ENCODE measurements around the gene ANKK1.

ANKK1 gene

DNA sequence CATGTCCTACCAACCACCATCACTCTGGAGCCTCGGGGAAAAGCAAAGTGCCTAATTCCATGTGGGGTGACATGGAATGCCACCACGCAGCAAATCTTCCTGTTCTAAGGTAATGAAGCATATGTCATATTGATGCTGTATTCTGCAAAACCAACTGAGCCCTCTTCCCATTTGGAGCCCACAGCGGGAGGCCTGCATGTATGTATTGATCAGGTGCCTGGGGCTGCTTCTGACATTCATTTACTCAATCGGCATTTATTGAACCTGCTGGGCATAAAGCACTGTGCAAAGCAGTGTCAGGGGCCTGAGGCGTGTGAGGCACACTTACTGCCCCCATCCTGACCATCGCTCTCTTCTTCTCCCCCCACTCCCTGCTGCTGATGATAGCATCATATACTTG lies 39.1 kb downstream of the ANKK1 start:
- ATAC-seq (replicated peaks; ENCODE audit: extremely low read depth, poor library complexity, severe bottlenecking) (no peak), DNase-seq (ENCODE audit: low spot score in 2 of 2) (no peak)
- Mint-ChIP-seq H3K36me3 (ENCODE audit: insufficient read depth) (no peaks in the 10 kb centered on the region), H3K4me3 (no peak overlapping the region), H3K4me1 (no peaks in the 10 kb centered on the region), H3K27ac (ENCODE audit: low read depth) (no peak overlapping the region), H3K9me3 (no peaks in the 10 kb centered on the region), H3K27me3 (no peaks in the 10 kb centered on the region)

DNA sequence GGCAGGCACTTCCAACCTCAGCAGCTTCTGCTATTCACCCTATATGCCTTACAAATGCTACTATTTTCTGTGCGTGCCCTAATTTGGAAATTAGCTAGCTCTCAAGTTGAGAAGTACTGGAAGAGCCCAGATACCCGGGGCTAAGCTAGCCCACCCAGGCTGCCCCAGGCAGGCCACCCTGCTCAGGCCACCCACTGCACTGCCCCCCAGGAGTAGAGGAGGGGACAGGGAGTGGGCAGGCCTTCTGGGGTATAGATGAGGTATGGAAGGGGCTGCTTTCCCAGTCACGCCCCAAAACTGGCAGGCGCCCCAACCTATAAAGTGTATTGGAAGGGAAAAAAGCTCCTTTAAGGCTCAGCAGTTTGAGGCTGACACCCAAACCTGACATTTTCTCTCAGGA lies 44.2 kb downstream of the ANKK1 start:
- H3K9me3 Mint-ChIP-seq = no peaks in the 10 kb centered on the region
- no peak overlapping the region for H3K4me3 Mint-ChIP-seq
- peaks cover 23% of the 10 kb centered on the region for H3K27me3 Mint-ChIP-seq
- no peaks in the 10 kb centered on the region for H3K4me1 Mint-ChIP-seq
- DNase-seq (ENCODE audit: low spot score in 2 of 2) (no peak), ATAC-seq (replicated peaks; ENCODE audit: extremely low read depth, poor library complexity, severe bottlenecking) (no peak)
- H3K36me3 Mint-ChIP-seq (ENCODE audit: insufficient read depth) = no peaks in the 10 kb centered on the region
- no peak overlapping the region for H3K27ac Mint-ChIP-seq (ENCODE audit: low read depth)

DNA sequence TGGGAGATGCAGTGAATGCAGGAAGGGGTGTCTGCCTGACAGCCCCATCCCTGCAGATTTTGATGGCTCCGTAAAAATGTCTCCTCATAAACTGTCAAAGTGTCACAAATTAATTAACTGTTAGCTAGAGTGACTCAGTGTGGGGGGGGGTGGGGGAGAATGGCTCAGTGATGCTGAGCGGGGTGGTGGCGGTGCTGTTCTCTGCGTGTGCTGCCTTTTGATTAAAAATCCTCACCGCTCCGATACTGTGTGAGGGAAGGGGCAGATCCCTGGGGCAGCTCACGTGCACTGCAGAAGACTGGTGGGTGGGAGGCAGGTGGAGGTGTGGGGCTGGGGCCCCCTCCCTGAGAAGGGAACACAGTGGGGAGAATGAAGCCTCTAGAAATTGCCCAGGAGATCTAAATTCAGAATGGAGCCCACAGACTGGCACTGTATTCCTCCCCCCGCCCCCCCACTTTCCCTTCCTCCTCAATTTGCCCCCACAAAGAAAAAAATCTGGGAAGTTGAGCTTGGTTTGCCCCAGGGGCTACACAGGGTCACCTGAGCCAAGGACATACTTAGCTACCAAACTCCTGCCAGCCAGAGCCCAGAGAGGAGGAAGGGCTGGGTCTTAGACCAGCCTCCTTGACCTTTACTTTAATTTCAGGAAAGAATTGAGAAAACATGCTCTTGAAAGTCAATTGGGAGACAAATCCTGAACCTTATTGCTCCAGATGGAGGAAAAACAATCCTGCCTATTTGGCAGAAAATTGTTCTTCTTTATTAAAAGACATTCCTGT lies 47.8 kb downstream of the ANKK1 start:
- Mint-ChIP-seq H3K27me3 (peaks cover 23% of the 10 kb centered on the region), H3K9me3 (no peaks in the 10 kb centered on the region), H3K36me3 (ENCODE audit: insufficient read depth) (no peaks in the 10 kb centered on the region), H3K4me3 (no peak overlapping the region), H3K4me1 (no peaks in the 10 kb centered on the region), H3K27ac (ENCODE audit: low read depth) (no peak overlapping the region)
- DNase-seq (ENCODE audit: low spot score in 2 of 2) (no peak), ATAC-seq (replicated peaks; ENCODE audit: extremely low read depth, poor library complexity, severe bottlenecking) (no peak)

DNA sequence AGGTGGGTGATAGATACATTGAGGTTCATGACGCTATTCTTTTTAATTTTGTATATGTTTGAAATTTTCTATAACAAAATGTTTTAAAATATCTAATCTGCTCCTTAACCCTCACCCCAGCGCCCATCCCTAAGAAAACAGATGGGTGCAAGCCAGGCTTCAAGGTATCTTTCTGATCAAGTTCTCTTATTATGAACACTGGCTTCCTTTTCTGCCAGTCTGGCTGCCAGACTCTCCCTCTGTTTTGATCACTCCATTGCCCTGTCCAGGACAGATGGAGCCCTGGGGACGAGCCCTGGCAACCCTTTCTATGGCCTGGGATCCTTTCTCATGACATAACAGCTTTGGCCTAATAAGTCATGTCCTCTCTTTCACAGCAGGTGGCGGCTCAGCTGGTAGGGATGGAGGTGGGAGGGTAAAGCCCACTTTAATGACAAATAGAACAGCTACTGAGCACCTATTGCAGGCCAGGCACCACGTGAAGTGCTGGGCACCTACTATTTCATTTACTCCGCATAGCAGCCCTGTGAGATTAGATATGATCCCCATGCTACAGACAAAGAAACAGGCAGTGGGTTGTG lies 49.2 kb downstream of the ANKK1 start:
- ATAC-seq (replicated peaks; ENCODE audit: extremely low read depth, poor library complexity, severe bottlenecking) = no peak
- no peaks in the 10 kb centered on the region for H3K36me3 Mint-ChIP-seq (ENCODE audit: insufficient read depth)

DNA sequence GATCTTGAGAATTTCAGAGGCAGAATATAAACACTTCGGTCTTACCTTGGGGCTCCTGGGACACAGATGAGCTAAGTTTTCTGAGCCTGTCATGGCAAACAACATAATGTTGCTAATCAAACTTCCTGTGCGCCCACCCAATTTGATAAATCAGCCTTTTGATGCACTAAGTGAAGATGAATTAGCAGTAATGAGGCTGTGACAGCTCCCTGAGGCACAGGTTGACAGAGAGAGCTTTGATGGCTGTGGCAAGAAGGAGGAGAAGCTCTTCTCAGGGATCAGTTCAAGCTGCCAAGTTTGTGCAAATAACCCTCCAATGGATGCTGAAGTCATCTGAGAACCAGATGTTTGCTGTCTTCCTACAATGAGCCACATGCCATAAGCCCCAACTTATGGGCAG lies 53.2 kb downstream of the ANKK1 start:
- peaks cover 30% of the 10 kb centered on the region for H3K27me3 Mint-ChIP-seq
- ATAC-seq (replicated peaks; ENCODE audit: extremely low read depth, poor library complexity, severe bottlenecking) (no peak), DNase-seq (ENCODE audit: low spot score in 2 of 2) (no peak)
- H3K27ac Mint-ChIP-seq (ENCODE audit: low read depth) = no peak overlapping the region
- no peaks in the 10 kb centered on the region for H3K4me1 Mint-ChIP-seq
- H3K9me3 Mint-ChIP-seq = no peaks in the 10 kb centered on the region
- H3K4me3 Mint-ChIP-seq = no peak overlapping the region
- no peaks in the 10 kb centered on the region for H3K36me3 Mint-ChIP-seq (ENCODE audit: insufficient read depth)

More for the DNA sequence above, 49.2 kb downstream of the ANKK1 start:
- Mint-ChIP-seq H3K27me3 (peaks cover 23% of the 10 kb centered on the region), H3K9me3 (no peaks in the 10 kb centered on the region), H3K4me3 (no peak overlapping the region), H3K27ac (ENCODE audit: low read depth) (no peak overlapping the region), H3K4me1 (no peaks in the 10 kb centered on the region)
- no peak for DNase-seq (ENCODE audit: low spot score in 2 of 2)

DNA sequence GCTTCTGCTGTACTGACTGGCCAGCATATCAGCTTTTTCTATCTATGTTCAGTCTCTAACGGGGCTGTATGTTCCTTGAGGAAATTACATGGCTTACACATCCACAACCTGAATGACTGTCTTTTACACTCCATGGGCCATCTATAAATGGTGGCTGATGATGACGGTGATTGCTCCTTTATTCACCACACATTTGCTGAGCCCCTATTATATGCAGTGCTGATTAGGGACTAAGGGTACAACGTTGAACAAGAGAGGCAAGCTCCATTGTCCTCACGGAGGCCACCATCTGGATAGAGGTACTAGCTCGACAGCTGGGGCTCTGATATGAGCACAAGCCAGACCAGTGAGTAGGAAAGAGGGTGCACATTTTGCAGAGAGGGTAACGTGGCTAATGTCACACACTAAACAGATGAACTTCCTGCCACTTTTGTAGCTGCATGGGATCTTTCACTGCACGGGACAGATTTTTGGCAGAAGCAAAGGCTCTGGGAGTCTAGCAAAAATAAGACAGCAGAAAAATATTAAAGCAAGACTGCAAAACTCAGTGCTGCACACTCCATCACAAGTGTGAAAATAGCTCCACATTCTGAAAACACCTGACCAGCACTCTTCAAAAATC lies 57.0 kb downstream of the ANKK1 start:
- H3K27me3 Mint-ChIP-seq = peaks cover 53% of the 10 kb centered on the region
- H3K9me3 Mint-ChIP-seq = no peaks in the 10 kb centered on the region
- DNase-seq (ENCODE audit: low spot score in 2 of 2) = no peak
- H3K36me3 Mint-ChIP-seq (ENCODE audit: insufficient read depth) = no peaks in the 10 kb centered on the region
- no peak overlapping the region for H3K27ac Mint-ChIP-seq (ENCODE audit: low read depth)
- no peak for ATAC-seq (replicated peaks; ENCODE audit: extremely low read depth, poor library complexity, severe bottlenecking)
- H3K4me1 Mint-ChIP-seq = no peaks in the 10 kb centered on the region
- no peak overlapping the region for H3K4me3 Mint-ChIP-seq

DNA sequence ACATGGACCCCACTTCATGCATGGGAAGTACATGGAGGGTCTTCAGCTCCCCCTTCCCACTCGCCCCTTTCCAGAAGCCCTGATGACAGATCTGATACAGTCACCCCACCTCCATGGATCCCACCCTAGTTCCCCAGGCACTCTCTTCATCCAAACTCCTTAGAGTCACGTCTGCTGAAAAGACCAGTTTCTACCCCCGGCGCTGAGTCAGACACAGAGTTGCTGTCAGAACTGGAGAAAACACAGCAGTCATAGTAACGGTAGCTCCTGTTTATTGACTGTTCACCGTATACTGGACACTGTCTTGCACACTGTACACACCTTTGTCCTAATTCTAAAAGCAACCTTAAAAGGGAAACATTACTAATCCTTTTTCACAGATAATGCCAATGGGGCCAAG lies 58.5 kb downstream of the ANKK1 start:
- Mint-ChIP-seq H3K4me3 (no peak overlapping the region), H3K36me3 (ENCODE audit: insufficient read depth) (no peaks in the 10 kb centered on the region)

DNA sequence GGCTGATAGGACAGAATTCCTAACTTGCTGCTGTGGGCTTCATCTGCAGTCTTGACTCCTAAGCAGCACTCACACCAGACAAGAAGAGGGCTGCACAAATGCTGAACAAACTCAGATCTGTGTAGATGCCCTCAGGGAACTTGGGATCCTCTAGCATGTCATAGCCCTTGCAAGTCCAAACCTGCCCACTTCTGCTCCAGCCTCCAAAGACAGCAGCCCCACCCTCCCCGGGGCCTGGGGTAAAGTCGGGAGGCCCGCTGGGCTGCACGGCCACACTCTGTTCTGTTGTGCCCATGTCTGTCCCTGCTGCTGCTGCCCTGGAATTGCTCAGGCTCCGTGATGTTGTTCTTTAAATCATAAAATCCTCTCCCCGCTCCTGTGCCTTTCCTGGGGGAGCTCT lies 59.4 kb downstream of the ANKK1 start:
- no peaks in the 10 kb centered on the region for H3K36me3 Mint-ChIP-seq (ENCODE audit: insufficient read depth)
- H3K9me3 Mint-ChIP-seq = no peaks in the 10 kb centered on the region
- DNase-seq (ENCODE audit: low spot score in 2 of 2) = no peak
- H3K4me1 Mint-ChIP-seq = no peaks in the 10 kb centered on the region
- H3K4me3 Mint-ChIP-seq = no peak overlapping the region
- ATAC-seq (replicated peaks; ENCODE audit: extremely low read depth, poor library complexity, severe bottlenecking) = no peak
- H3K27me3 Mint-ChIP-seq = peaks cover 53% of the 10 kb centered on the region
- no peak overlapping the region for H3K27ac Mint-ChIP-seq (ENCODE audit: low read depth)

More for the DNA sequence above, 58.5 kb downstream of the ANKK1 start:
- Mint-ChIP-seq H3K9me3 (no peaks in the 10 kb centered on the region), H3K27ac (ENCODE audit: low read depth) (no peak overlapping the region), H3K27me3 (peaks cover 53% of the 10 kb centered on the region), H3K4me1 (no peaks in the 10 kb centered on the region)
- ATAC-seq (replicated peaks; ENCODE audit: extremely low read depth, poor library complexity, severe bottlenecking) (no peak), DNase-seq (ENCODE audit: low spot score in 2 of 2) (no peak)

DNA sequence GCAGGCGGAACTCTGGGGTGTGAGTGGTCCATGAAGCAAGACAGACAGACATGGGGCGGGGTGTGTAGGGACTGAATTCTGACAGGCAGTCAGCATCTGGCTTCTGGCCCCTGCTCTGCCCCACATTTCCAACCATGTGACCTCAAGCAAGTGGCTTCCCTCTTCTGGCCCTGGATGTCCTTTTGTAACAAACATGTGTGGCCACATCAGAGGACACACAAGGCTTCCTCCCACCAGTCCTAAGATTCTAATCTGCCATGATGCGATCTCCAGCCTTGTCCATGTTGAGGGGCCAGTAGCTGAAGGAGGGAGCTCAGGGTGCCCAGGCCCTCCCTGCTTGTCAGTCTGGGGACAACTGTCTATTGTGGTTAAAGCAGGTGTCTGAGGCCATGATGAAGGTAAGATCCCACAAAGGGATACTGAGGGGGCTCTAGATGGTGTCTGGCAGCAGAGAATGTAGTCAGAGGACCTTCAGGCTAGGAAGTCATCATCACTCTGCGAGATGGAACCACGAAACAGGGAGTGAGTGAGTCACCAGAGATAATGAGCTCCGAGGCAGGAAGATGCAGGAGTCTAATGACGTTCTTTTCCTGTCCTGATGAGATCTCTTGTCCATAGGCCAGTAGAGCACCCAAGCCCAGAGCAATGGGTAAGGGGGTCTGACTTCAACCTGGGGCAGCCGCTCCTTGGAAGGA lies 60.2 kb downstream of the ANKK1 start:
- ATAC-seq (replicated peaks; ENCODE audit: extremely low read depth, poor library complexity, severe bottlenecking) (no peak), DNase-seq (ENCODE audit: low spot score in 2 of 2) (no peak)
- peaks cover 50% of the 10 kb centered on the region for H3K27me3 Mint-ChIP-seq
- no peaks in the 10 kb centered on the region for H3K9me3 Mint-ChIP-seq
- no peak overlapping the region for H3K27ac Mint-ChIP-seq (ENCODE audit: low read depth)
- H3K4me1 Mint-ChIP-seq = no peaks in the 10 kb centered on the region
- no peaks in the 10 kb centered on the region for H3K36me3 Mint-ChIP-seq (ENCODE audit: insufficient read depth)
- H3K4me3 Mint-ChIP-seq = no peak overlapping the region

DNA sequence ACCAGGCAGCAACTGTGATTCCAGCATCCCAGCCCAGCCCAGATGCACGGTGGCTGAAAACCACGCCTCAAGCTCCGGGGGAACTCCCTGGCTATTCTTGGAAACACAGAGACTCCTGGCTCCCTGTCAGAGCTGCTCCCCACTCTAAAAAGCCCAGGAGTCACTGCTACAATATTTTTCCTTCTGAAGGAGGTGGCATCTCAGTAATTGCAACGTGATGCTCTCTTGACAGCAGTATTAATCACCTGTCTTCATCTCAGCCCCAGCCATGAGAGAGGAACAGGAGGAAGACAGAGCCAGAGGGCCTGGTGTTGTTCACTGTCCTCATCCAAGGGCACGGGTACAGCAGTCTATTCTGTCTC lies 60.7 kb downstream of the ANKK1 start:
- ATAC-seq (replicated peaks; ENCODE audit: extremely low read depth, poor library complexity, severe bottlenecking) (no peak), DNase-seq (ENCODE audit: low spot score in 2 of 2) (no peak)
- Mint-ChIP-seq H3K36me3 (ENCODE audit: insufficient read depth) (no peaks in the 10 kb centered on the region), H3K27me3 (peaks cover 47% of the 10 kb centered on the region), H3K27ac (ENCODE audit: low read depth) (no peak overlapping the region), H3K9me3 (no peaks in the 10 kb centered on the region), H3K4me3 (no peak overlapping the region), H3K4me1 (no peaks in the 10 kb centered on the region)

DNA sequence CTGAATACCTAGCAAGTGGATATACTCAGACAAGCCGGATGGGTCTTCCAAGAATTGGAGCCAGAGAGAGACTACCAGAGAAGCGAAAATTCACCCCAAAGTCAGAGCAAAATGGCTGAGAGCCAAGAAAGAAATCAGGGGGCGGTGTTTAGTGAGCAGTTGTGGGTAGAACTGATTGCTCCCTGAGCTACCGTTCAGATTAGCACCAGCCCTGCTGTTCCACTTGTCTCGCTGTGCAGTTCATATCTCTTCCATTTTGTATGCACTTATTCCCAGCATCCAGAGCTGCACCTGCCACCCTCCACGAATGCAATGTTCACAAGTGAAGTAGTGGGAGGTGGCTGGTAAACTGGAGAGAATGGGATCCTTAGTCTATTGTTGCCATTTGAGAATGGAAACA lies 62.2 kb downstream of the ANKK1 start:
- no peaks in the 10 kb centered on the region for H3K36me3 Mint-ChIP-seq (ENCODE audit: insufficient read depth)
- no peak overlapping the region for H3K4me3 Mint-ChIP-seq
- no peaks in the 10 kb centered on the region for H3K9me3 Mint-ChIP-seq
- H3K27me3 Mint-ChIP-seq = peaks cover 51% of the 10 kb centered on the region
- H3K27ac Mint-ChIP-seq (ENCODE audit: low read depth) = no peak overlapping the region
- no peaks in the 10 kb centered on the region for H3K4me1 Mint-ChIP-seq
- ATAC-seq (replicated peaks; ENCODE audit: extremely low read depth, poor library complexity, severe bottlenecking) = no peak
- DNase-seq (ENCODE audit: low spot score in 2 of 2) = no peak
